CD4-positive, alpha-beta T cell treated with Interleukin-4 for 4 hours (primary cell): ENCODE results near the gene DAB1.

Source experiments
- DNase-seq: peaks from one replicate; pipeline ENCODE4 v3.0.0-alpha.2; 2020

DAB1 gene

GRCh38 chr1:57311411-57311810 lies 112.4 kb downstream of the DAB1 start:
- no peak for DNase-seq

DNA sequence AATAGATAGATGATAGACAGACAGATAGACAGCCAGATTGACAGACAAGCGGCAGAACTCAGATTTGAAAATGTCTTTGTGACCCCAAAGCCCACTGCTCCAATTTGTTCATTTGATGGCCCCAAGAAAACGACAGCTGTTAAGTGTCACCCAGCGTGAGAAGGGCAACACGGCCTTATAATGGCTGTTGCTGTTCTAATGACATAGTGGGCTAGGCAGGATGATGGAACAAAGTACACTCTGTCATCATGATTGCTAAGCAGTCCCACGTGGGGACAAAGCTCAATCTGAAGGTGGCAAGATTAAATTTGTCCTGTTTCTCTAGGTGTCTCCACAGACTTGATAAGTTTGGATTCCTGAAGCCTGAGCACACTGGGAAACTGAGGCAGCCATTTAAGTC lies 112.9 kb downstream of the DAB1 start:
- no peak for DNase-seq

- no peak for DNase-seq
Observed at GRCh38 chr1:57309630-57310029, 114.2 kb downstream of the DAB1 start.

- DNase-seq, result peak; percentile 91
Observed at GRCh38 chr1:57307392-57308170, 116.3 kb downstream of the DAB1 start.

- no peak for DNase-seq
Observed at GRCh38 chr1:57304591-57304990, 119.3 kb downstream of the DAB1 start.

DNA sequence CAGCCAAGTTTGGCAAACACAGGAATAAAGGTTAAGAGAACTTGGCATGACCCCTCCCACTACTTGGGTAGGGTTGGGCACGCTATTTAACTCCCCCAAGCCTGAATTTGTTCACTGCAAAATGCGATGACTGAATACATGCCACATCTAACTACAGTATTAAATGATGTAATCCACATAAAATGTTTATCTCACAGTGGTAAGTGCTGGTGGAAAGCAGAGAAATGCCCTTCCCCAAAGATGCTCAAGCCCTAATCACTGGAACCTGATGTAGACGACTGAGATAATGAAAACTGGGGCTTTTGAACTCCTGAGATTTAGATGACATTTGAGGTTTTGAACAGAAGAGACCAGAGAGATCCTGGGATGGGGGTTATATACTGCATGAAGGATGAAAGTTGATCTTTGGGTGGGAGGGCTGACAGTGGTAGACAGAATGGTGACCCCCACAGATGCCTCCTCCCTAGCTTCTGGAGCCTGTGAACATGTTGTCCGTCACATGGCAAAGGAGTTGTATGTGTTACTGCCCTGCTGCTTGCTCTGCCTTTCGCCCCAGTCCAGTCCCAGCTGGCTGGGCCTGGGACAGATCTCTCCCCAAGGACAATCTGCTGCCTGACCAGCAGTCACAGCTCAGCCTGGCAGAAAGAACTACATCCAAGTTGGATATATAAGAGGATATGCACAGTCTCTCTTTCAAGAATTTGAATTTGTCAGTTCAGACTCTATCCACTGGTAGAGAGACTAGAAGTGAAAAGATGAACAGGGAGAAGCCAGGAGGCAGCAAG lies 120.9 kb downstream of the DAB1 start:
- no peak for DNase-seq

DNA sequence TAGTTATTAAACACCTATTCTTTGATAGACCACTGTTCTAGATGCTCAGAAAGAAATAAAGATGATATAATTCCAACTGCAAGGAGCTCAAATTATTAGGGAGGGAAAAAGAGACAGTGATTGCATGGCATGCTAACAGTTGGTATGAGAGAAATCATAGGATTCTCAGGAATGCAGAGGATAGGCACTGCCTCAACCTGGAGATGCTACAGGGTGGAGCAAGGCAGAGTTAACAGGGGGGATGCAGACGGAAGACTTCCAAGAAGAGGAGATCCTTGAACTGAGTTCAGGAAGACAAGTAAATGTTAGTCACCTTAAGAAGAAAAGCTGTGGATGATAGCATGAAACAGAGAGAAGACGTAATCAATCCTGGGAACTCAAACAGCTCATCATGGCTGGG lies 123.7 kb downstream of the DAB1 start:
- no peak for DNase-seq

DNA sequence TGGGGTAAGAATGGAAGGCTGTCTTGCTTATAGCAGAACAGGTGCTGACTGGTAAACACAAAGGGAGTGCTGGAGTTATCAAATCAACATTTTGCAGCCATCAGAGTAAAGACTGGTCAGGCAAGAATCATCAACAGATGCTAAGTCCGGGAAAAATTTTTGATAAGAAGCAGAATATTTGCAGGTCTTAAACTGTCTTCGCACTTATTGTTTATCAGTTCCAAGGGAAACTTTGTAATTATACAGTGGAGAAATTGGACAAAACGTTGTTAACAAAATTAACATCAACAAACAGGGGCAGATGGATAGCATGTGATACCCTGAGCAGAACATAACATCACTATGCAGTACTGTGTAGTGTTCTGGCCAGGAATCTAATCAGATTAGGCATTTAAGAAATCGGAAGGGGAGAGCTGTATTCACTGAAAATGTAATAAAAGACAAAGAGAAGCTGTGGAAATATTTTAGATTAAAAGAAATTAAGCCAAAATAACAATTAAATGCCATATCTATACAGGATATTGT lies 127.1 kb downstream of the DAB1 start:
- DNase-seq, result no peak

GRCh38 chr1:57295326-57295725 lies 128.5 kb downstream of the DAB1 start:
- DNase-seq, result no peak

DNA sequence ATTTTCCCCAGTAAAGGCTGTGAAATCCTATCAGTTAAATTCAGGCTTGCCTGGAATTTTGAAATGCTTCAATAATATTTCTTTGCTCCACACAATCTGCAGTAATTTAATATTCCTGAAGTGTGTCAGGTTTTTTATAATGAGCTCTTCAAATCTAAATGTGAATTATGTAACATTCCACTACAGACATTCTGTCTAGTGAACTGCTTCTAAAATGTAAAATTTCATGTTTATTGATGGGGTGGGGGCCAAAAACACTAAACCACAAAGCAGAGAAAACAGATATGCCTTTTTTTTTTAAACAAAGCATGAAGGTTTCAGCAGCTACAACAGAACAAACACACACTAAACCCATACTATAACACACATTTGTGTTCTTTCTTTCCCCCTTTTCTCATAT lies 129.7 kb downstream of the DAB1 start:
- no peak for DNase-seq

GRCh38 chr1:57293214-57293613 lies 130.6 kb downstream of the DAB1 start:
- no peak for DNase-seq

GRCh38 chr1:57289781-57290180 lies 134.1 kb downstream of the DAB1 start:
- no peak for DNase-seq

- DNase-seq, result no peak
Observed at GRCh38 chr1:57285992-57286391, 137.9 kb downstream of the DAB1 start.

GRCh38 chr1:57282411-57282810 lies 141.4 kb downstream of the DAB1 start:
- DNase-seq, result no peak

- no peak for DNase-seq
Observed at GRCh38 chr1:57281324-57281723, 142.5 kb downstream of the DAB1 start.

- DNase-seq, result no peak
Observed at GRCh38 chr1:57279909-57280666, 143.8 kb downstream of the DAB1 start.

DNA sequence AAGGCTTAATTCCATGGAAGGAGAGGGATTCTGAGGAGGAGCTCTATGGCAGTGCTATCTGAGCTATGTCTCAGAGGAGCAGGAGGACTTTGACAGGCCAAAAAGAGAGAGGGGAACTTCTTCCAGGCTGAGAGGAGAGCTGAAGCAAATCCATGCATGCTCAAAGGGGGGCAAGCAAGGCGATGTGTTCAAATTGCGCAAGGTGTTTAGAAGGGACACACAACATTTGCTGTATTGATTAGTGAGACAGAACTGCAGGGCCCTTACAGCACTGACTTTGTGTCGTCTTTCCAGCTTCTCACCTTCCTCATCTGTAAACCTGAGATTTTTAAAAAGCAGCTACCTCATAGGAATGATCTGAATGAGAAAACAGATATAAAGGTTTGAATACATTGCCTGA lies 145.3 kb downstream of the DAB1 start:
- no peak for DNase-seq

- no peak for DNase-seq
Observed at GRCh38 chr1:57277681-57278080, 146.2 kb downstream of the DAB1 start.

DNA sequence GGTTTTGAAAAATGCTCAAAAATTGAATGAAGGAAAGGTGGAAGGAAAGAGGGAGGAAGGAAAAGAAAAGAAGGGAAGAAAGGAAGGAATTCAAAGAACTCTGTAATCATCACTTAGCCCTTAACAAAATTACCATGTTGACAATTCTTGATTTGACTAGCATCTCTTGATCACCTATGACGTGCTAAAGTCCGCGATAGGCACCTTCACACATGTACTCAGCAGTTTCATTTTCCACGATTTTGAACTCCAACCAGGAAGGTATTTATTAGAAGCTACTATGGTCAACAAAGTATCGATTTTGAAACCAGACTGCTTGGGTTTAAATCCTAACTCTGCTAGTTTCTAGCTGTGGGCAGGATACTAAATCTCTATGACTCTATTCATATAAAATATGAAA lies 146.9 kb downstream of the DAB1 start:
- no peak for DNase-seq

DNA sequence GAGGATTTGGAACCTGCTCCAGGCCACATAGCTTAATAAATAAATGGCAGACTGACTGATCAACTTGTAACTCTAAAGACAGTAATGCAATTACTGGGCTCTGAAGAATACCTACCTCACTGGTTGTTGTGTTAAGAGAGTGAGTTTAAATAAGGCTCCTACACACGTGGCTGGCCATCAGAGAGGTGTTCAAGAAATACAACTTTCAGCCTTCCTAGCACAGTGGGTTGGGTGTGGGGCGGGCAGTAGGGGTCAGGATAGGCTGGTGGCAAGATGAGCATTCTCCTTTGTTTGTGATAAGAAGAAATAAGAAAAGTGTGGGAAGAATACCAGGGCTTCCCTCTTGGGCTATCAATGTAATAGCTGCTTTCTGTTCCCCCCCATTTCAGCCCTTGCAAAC lies 151.3 kb downstream of the DAB1 start:
- no peak for DNase-seq

DNA sequence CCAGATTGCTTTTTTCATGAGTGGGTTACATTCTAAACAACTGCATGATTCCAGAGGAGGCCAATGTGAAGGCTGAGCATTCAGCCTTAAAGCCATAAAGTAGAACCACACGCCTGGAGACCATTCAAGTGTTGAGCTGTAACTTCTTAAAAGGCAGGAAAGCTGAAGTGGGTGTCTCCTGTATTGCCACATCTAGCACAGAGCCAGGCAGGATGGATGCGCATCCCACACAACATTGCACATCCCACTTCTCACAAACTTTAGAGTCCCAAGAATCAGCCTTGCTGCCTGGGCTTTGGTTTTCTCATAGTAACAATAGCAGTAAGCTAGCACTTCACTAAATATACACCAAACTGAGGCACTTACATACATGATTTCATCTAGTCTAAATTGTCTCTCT lies 151.7 kb downstream of the DAB1 start:
- no peak for DNase-seq

GRCh38 chr1:57270927-57271698 lies 152.7 kb downstream of the DAB1 start:
- DNase-seq, result no peak
